K562 (cell line): ENCODE results near the gene CABP2. TPM values are rescaled to one million over a fixed set of nuclear protein-coding genes. Genes with fewer than 3 reads are reported as not detected.

Source experiments
- CBFA2T3 ChIP-seq: fragments of 450-650 bp; IDR thresholded peaks from 2 replicates; pipeline ENCODE4 v1.6.1; 2017
- CBX5 ChIP-seq: IDR thresholded peaks from 2 replicates; pipeline ENCODE4 v1.6.1; 2014; ENCODE audit warnings: low read depth, borderline replicate concordance
- DNMT1 ChIP-seq: fragments of 450-650 bp; IDR thresholded peaks from 2 replicates; pipeline ENCODE4 v1.6.1; 2016; ENCODE audit warnings: antibody characterized with exemption, mild to moderate bottlenecking
- ELF2 ChIP-seq: fragments of 250-450 bp; sonication (Bioruptor Pico); IDR thresholded peaks from 2 replicates; pipeline ENCODE4 v1.5.0; 2021; ENCODE audit warnings: mild to moderate bottlenecking
- FOXJ2 ChIP-seq: fragments of 200-800 bp; sonication (Bioruptor generic); IDR thresholded peaks from 2 replicates; pipeline ENCODE4 v1.6.1; 2016; ENCODE audit warnings: missing genetic modification characterization, missing compliant biosample characterization
- NR4A1 ChIP-seq, 2 experiments: fragments of 250-450 bp in 1 of 2; fragments of 450-650 bp in 1 of 2; sonication (Bioruptor Pico) in 1 of 2; IDR thresholded peaks; 2 replicates each; pipeline versions ENCODE4 v1.4.0 to v1.6.1; 2016 to 2020; ENCODE audit warnings: mild to moderate bottlenecking in 2 of 2, missing compliant biosample characterization in 1 of 2, missing genetic modification characterization in 1 of 2, moderate library complexity in 1 of 2
- SREBF1 ChIP-seq: fragments of 150-350 bp; IDR thresholded peaks from 2 replicates; pipeline ENCODE4 v1.6.1; 2014; ENCODE audit warnings: antibody characterized with exemption, low read depth, low read length, borderline replicate concordance
- TEAD4 ChIP-seq, 2 experiments: sonication (generic) in 1 of 2; formaldehyde crosslinking in 1 of 2; IDR thresholded peaks; 2 replicates each; pipeline versions ENCODE4 v1.6.1 to v1.8.0; 2012 to 2022; ENCODE audit warnings: borderline replicate concordance in 1 of 2, inconsistent platforms in 1 of 2, low read length in 1 of 2, mild to moderate bottlenecking in 1 of 2, missing genetic modification reagents in 1 of 2
- THRAP3 ChIP-seq: fragments of 450-650 bp; IDR thresholded peaks from 2 replicates; pipeline ENCODE4 v1.6.1; 2016; ENCODE audit warnings: mild to moderate bottlenecking, inconsistent platforms, borderline replicate concordance
- ZKSCAN1 ChIP-seq: fragments of 150-350 bp; IDR thresholded peaks from 2 replicates; pipeline ENCODE4 v1.6.1; 2016; ENCODE audit warnings: low read depth, low read length
- ZNF274 ChIP-seq: IDR thresholded peaks from 2 replicates; pipeline ENCODE4 v1.6.1; 2011; ENCODE audit warnings: low read depth, mild to moderate bottlenecking, low read length, moderate library complexity, borderline replicate concordance
- ZZZ3 ChIP-seq: fragments of 450-650 bp; IDR thresholded peaks from 2 replicates; pipeline ENCODE4 v1.6.1; 2016; ENCODE audit warnings: antibody characterized with exemption, mild to moderate bottlenecking, moderate library complexity
- polyA plus RNA-seq, 8 experiments: library from polyadenylated mRNA; depleted of rRNA in 4 of 8; stranded (reverse) in 5 of 8; unstranded in 3 of 8; fragments of >200 nt; fragmentation: Nextera tagmentation in 2 of 8; fragmentation: Illumina TruSeq in 1 of 8; extraction: Ambion mirVana in 2 of 8; extraction: Trizol in 1 of 8; gene quantifications; 2 replicates each; pipeline versions ENCODE4 v1.2.1 to v1.2.3, GENCODE V29; 2011 to 2014; ENCODE audit warnings: inconsistent platforms in 1 of 8, missing spikeins in 1 of 8
- total RNA-seq, 7 experiments: library from RNA; depleted of rRNA in 6 of 7; stranded (reverse); fragments of >200 nt in 6 of 7; fragmentation: Illumina TruSeq in 2 of 7; extraction: Trizol in 2 of 7; gene quantifications; 2 replicates each; pipeline versions ENCODE4 v1.2.1 to v1.2.3, GENCODE V29; 2011 to 2021; ENCODE audit warnings: low replicate concordance in 1 of 7
- TF ChIP-seq, protein P1 (sequence below): fragments of 200-400 bp; formaldehyde crosslinking; IDR thresholded peaks from 2 replicates; pipeline ENCODE4 v1.6.1; 2017; ENCODE audit warnings: mild to moderate bottlenecking, low read depth, low read length, moderate library complexity
- TF ChIP-seq, protein P2 (sequence below): conservative IDR thresholded peaks from 2 replicates; pipeline ENCODE4 v1.6.1; 2011; ENCODE audit warnings: low read depth, mild to moderate bottlenecking, low read length; ENCODE audit not compliant: control insufficient read depth
- TF ChIP-seq, protein P3 (sequence below): sonication (generic); formaldehyde crosslinking; IDR thresholded peaks from 2 replicates; pipeline ENCODE4 v1.8.1; 2023; ENCODE audit warnings: mild to moderate bottlenecking, missing genetic modification reagents, moderate library complexity
- TF ChIP-seq, protein P4 (sequence below): fragments of 200-800 bp; sonication (Bioruptor generic); IDR thresholded peaks from 2 replicates; pipeline ENCODE4 v1.6.1; 2016; ENCODE audit warnings: missing genetic modification characterization, missing compliant biosample characterization

Gene CABP2
- total and polyA plus RNA-seq, 9 of the 15 experiments (the other 6 are each of a cell fraction or from before 2014, with no cell fraction given), result not detected

DNA sequence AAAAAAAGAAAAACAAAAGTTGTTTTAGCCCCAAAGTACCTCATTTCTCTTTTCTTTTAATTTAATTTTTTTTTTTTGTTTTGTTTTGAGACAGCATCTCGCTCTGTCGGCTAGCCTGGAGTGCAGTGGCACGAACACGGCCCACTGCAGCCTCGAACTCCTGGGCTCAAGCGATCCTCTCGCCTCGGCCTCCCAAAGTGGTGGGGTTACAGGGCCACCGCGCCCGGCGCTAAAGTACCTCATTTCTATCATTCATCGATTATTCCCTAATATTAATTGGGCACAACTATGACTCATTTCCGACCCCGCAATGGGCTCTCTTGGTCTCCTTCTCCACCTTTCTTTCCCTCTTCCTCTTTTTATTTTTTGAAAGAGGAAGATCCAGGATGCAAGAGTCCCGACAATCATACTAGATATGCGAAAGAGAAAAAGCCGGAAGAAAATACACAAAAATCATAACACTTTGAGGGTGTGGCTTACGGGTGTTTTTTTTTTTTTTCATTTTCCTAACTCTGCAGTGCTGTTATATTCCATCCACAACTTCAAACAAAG, 40.9 kb downstream of the CABP2 start (continued):
- TF ChIP-seq, protein P1, sequence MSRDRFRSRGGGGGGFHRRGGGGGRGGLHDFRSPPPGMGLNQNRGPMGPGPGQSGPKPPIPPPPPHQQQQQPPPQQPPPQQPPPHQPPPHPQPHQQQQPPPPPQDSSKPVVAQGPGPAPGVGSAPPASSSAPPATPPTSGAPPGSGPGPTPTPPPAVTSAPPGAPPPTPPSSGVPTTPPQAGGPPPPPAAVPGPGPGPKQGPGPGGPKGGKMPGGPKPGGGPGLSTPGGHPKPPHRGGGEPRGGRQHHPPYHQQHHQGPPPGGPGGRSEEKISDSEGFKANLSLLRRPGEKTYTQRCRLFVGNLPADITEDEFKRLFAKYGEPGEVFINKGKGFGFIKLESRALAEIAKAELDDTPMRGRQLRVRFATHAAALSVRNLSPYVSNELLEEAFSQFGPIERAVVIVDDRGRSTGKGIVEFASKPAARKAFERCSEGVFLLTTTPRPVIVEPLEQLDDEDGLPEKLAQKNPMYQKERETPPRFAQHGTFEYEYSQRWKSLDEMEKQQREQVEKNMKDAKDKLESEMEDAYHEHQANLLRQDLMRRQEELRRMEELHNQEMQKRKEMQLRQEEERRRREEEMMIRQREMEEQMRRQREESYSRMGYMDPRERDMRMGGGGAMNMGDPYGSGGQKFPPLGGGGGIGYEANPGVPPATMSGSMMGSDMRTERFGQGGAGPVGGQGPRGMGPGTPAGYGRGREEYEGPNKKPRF, result no peak
- TF ChIP-seq CBX5, result no peak
- TF ChIP-seq, protein P2, sequence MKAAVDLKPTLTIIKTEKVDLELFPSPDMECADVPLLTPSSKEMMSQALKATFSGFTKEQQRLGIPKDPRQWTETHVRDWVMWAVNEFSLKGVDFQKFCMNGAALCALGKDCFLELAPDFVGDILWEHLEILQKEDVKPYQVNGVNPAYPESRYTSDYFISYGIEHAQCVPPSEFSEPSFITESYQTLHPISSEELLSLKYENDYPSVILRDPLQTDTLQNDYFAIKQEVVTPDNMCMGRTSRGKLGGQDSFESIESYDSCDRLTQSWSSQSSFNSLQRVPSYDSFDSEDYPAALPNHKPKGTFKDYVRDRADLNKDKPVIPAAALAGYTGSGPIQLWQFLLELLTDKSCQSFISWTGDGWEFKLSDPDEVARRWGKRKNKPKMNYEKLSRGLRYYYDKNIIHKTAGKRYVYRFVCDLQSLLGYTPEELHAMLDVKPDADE, result no peak
- TF ChIP-seq CBFA2T3, result no peak
- TF ChIP-seq NR4A1 (CRISPR knock-in tag; IDR thresholded peaks at IDR 0.05), result no peak
- TF ChIP-seq NR4A1 (tag; IDR thresholded peaks at IDR 0.05), result no peak
- no peak for TF ChIP-seq ELF2 (CRISPR knock-in tag)
- TF ChIP-seq SREBF1, result no peak
- TF ChIP-seq, protein P3, sequence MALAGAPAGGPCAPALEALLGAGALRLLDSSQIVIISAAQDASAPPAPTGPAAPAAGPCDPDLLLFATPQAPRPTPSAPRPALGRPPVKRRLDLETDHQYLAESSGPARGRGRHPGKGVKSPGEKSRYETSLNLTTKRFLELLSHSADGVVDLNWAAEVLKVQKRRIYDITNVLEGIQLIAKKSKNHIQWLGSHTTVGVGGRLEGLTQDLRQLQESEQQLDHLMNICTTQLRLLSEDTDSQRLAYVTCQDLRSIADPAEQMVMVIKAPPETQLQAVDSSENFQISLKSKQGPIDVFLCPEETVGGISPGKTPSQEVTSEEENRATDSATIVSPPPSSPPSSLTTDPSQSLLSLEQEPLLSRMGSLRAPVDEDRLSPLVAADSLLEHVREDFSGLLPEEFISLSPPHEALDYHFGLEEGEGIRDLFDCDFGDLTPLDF (CRISPR knock-in tag), result no peak
- no peak for TF ChIP-seq TEAD4 (IDR thresholded peaks at IDR 0.05; ENCODE audit: low read length)
- TF ChIP-seq TEAD4 (CRISPR knock-in tag; IDR thresholded peaks at IDR 0.05; ENCODE audit: borderline replicate concordance), result no peak
- no peak for TF ChIP-seq ZZZ3
- no peak for TF ChIP-seq FOXJ2 (tag)
- TF ChIP-seq, protein P4, sequence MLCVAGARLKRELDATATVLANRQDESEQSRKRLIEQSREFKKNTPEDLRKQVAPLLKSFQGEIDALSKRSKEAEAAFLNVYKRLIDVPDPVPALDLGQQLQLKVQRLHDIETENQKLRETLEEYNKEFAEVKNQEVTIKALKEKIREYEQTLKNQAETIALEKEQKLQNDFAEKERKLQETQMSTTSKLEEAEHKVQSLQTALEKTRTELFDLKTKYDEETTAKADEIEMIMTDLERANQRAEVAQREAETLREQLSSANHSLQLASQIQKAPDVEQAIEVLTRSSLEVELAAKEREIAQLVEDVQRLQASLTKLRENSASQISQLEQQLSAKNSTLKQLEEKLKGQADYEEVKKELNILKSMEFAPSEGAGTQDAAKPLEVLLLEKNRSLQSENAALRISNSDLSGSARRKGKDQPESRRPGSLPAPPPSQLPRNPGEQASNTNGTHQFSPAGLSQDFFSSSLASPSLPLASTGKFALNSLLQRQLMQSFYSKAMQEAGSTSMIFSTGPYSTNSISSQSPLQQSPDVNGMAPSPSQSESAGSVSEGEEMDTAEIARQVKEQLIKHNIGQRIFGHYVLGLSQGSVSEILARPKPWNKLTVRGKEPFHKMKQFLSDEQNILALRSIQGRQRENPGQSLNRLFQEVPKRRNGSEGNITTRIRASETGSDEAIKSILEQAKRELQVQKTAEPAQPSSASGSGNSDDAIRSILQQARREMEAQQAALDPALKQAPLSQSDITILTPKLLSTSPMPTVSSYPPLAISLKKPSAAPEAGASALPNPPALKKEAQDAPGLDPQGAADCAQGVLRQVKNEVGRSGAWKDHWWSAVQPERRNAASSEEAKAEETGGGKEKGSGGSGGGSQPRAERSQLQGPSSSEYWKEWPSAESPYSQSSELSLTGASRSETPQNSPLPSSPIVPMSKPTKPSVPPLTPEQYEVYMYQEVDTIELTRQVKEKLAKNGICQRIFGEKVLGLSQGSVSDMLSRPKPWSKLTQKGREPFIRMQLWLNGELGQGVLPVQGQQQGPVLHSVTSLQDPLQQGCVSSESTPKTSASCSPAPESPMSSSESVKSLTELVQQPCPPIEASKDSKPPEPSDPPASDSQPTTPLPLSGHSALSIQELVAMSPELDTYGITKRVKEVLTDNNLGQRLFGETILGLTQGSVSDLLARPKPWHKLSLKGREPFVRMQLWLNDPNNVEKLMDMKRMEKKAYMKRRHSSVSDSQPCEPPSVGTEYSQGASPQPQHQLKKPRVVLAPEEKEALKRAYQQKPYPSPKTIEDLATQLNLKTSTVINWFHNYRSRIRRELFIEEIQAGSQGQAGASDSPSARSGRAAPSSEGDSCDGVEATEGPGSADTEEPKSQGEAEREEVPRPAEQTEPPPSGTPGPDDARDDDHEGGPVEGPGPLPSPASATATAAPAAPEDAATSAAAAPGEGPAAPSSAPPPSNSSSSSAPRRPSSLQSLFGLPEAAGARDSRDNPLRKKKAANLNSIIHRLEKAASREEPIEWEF (CRISPR knock-in tag), result 0 out of 2 replicates have a peak, but pooled peaks have one; percentile 39
- TF ChIP-seq ZKSCAN1, result no peak
- no peak for TF ChIP-seq DNMT1
- no peak for TF ChIP-seq THRAP3
- TF ChIP-seq ZNF274, result no peak
